Midbrain (tissue), 1 donor: ENCODE measurements around the gene C4BPA.

Source experiments
- DNase-seq: peaks from one replicate; lab custom pipeline; 2025; lab: John Stamatoyannopoulos, UW

The C4BPA gene

DNA sequence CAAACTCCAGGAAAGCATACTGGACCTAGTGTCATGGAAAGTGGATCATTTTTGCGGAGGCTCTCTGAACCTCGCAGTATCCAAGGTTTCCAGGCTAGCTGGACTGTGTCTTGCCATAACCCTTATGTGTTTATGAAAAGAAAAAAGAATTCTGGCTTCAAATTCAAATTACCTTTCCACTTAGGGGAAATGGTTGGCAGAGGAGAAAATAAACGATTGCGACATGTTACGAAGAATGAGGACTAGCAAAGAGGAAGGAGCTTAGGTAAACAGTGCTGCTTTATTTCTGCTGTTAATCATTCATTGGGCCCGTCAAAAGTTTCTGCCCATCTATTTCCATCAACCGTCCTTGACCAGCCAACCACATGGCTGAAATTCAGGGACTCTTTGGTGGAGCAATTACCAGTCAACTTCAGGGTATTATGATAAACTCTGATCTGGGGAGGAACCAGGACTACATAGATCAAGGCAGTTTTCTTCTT lies at the start of gene C4BPA:
TSS of gene C4BPA (plus strand) at position 342 of the 482 bp plus-strand sequence. CDS start 8,793 bp downstream, outside the sequence.
- DNase-seq, result no peak

DNA sequence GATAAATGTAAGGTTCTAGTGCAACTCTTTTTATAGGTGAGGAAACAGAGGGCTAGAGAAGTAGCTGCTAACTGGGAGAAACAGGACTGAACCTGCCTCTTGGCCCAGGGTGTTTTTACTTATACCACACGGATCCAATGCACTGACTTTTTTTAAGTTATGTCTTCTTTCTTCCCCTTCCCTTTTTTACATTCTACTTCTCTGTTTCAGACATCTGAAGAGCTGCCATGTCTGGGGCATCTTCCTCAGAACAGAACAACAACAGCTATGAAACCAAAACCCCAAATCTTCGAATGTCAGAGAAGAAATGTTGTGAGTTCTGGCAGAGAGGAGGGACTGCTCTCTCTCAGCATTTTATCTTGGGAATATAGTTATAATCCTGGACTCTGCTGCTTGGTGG lies 49.5 kb upstream of the C4BPA start:
- no peak for DNase-seq

DNA sequence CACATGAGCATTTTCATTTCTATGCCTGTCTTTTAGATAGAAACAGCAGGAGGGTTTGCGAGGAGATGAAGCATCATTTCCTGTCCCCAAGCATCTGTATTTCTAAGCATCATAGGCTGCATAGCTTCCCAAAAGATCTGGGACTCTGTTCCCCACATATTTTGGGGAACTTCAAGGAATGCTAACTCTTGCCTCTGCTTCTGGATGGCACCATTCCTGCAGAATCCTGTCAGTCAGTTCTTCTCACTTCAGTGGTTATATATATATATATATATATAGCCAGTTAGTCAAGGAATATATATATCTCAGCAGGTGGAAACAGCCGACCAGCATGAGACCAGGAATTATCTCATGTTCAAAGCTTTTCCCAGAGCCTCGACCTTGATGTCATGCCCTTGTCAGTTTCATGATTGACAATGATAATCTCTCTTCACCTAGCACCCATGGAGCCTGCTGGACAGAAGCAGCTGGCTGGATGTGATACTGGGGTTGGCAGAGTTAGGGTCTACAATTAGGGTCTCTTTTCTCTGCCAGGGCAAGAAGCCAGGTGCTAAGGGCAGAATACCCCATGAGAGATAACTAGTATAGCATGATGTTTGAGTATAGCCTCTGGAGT lies 48.5 kb upstream of the C4BPA start:
- DNase-seq, result no peak

DNA sequence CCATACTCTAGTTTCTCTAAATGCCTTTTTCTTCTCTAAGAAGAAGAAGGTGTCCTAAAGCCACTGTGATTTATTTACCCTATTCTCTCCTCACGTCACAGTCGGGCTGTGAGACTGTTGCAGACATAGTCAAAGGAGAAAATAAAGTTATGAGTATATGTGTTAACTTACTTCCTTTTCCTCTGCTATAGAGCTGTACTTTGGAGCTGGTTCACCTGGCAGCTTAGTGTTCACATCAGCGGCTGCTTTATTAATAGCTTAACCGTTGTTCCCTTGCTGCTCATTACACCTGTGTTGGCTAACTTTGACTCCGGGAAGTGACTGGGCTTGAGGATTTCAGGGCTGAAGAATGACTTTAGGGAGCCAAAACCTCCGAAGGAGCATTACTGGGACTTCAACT lies 47.4 kb upstream of the C4BPA start:
- no peak for DNase-seq

DNA sequence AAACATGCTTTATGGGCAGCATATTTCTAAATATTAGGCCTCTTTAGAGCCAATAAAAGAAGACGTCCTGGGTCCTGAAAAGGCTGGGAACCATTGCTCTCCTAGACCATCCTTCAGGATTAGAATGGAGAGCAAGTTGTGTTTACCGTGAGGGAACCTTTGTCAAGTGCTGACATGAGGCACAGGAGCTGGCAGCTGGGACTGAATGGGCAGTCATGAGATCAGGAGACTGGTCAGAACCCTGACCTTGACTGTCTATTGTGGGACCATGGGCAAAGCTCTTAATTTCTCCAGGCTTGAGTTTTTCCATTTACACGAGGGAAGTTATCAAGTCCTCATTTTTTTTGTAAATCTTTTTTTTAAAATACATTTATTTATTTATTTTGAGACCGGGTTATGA lies 45.8 kb upstream of the C4BPA start:
- no peak for DNase-seq

DNA sequence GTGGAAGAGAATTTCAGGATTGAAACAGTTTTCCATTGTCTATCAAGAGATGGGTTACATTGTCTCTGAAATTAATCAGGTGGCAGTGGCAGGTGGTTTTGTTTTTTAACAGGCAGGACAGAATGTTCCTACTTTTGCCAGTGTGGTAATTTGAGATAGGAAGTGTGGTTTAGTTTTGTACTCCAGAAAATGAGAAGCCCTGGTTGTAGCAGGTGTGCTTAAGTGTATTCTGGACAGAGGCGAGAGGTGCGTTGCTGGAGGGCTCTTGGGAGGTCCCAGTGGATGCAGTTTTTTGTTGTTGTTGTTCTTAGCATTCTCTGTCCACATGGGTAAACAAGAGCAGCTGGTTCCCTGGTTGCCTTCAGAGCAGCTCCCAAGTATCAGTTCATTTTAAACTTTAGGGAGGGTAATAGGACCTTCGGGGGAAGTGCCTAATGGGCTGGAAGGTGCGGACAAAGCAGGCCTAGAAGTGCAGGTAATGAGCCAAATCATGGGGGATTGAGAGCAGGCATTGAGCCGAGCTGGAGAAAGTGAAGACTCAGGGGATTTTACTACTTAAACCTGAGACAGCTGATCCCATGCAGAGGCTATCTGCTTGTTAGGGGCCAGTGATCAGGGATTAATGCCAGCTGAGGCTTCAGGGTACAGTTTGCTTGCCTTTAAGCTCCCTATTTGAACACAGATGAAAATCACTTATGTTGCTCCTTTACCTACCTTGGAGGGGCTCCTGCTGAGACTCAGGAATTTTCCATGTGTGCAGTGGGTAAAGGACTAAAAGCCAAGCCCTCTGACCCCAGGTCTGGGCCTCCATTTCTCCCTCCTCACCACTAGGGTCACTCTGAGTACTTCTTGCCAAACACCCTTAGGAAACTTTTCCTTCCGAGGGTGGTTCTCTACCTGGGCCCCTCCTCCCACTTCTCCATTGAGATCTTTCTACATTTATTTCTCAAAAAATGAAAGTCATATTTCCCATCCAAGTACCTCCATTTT lies 44.9 kb upstream of the C4BPA start:
- no peak for DNase-seq

DNA sequence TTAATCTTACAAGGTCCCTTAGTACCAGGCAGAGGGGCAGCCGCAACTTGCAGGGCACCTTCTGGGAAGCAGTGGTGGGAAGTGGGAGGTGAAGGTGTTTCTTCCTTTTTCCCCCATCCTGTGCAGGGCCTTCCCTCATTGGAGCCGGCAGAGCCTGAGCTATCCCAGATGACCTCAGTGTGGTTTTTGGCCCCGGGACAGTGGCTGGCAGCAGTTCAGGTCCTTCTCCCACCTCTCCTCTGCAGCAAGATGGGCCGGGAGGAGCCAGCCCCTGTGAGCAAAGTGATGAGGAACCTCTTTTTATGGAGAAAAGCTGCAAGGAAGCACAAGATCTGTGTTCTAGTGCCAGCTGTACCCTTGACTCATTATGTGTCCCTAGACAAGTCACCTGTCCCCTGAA lies 44.2 kb upstream of the C4BPA start:
- no peak for DNase-seq

DNA sequence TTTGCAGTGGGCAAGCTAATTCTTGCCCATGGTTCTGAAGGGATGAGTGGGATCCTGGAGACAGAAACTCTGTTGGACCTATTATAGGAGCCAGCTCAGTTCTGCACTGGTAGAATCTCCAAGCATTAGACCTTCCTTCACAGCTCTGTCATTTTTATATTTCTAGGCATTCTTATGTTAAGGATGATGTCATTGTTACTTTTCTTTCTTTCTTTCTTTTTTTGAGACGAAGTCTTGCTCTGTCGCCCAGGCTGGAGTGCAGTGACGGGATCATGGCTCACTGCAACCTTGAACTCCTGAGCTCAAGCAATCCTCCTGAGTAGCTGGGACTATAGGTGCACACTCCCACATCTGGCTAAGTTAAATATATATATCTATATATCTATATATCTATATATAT lies 43.4 kb upstream of the C4BPA start:
- no peak for DNase-seq

DNA sequence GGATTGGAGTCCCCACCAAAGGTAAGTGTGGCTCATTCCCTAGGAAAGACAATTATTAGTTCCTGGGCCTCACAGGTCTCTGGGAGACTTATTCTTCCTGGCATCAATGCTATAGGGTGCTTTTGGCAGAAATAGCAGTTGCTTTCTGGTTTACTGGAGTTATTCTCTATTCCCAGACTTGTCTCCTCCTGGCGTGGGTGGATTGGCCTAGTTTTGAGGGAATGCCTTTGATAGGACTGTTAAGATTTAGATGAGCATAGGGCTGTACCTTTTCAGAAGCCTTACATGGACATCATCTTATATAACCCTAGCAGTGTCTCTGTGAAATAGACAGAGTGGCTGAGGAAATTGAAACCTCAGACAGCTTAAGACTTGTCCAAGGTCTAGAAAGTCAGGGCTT lies 42.0 kb upstream of the C4BPA start:
- no peak for DNase-seq

DNA sequence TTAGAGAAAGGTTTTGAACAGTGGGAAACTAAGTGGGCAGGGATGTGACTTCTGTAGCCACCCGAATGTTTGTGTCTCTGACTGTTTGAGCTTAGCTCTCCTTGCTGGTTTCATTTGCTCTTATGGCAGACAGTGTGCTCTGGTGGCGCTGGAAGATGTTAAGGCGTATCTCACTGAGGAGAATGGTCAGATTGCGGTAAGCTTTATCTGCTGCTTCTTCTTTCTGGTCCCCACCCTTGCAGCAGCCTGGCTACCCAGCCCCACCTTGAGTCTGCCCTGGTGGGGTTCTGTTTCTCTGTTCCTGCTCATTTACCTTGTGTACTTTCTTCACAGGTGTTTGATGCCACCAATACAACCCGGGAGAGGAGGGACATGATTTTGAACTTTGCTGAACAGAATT lies 41.0 kb upstream of the C4BPA start:
- DNase-seq, result no peak

DNA sequence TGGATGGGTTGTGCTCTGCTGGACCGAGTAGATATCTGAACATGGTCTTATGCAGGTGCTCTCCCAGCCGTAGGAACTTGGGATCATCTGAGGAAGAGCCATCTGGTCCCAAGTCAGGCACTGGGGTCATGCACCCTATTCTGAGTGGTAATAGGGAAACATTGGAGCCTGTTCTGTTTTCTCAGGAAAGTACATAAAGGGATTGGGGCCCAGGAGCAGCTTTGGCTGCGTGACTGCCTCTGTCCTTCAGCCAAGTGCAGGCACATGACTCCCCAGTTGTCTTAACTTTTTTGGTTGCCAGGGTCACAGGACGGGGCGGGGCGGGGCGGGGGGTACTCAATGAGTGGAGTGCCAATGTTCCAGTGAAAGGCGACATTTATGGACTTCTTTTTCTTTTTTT lies 39.5 kb upstream of the C4BPA start:
- no peak for DNase-seq

DNA sequence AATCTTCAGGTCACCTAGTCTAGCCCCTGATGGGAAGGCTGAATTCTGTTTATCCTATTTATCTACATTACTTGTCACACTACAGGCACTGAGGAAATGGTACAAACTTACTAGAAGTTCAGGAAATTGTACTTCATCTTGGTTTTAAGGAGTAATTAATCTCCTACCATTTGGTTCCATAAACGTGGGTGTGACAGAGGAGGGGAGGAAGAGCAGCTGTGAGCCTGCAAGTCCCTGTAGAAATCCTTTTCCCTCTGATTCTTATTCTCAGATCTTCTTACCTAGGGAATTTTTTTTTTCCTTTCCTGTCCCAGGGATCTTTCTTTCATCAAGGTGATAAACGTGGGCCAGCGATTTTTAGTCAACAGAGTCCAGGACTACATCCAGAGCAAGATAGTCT lies 36.8 kb upstream of the C4BPA start:
- DNase-seq, result no peak

DNA sequence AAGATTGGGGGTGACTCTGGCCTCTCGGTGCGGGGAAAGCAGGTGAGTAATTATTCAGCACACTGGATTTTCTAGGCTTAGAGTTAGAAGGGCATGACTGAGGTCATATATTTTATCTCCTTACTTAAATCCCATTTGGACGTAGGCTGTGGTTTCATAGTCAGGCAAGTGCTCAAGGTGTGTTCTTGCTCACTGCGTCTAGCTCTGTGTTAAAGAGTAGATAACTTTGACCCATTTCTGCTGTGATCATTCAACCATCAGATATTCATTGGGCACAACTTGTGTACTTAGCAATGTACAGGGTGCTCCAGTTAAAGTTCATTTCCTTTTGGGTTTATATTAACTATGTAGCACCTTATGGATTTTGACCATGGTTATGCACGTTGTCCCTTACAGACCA lies 36.4 kb upstream of the C4BPA start:
- DNase-seq, result no peak

DNA sequence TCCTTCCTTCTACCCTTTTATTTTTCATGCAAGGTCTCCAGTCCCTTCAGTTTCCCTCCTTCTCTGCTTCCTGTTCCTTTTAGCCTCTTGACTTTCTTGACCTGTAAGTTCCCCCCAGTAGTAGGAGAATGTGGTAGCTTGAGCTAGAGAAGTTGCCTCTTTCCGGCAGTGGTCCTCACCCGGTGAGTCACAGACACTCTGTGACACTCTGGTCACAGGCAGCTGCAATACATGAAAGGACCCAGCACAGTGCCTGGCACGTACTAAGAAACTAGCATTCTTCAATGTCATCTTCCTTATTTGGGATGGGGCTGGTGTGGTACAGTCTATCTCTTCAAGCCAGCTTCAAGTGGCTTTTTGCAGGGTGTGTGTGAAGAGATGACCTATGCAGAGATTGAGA lies 35.0 kb upstream of the C4BPA start:
- no peak for DNase-seq

DNA sequence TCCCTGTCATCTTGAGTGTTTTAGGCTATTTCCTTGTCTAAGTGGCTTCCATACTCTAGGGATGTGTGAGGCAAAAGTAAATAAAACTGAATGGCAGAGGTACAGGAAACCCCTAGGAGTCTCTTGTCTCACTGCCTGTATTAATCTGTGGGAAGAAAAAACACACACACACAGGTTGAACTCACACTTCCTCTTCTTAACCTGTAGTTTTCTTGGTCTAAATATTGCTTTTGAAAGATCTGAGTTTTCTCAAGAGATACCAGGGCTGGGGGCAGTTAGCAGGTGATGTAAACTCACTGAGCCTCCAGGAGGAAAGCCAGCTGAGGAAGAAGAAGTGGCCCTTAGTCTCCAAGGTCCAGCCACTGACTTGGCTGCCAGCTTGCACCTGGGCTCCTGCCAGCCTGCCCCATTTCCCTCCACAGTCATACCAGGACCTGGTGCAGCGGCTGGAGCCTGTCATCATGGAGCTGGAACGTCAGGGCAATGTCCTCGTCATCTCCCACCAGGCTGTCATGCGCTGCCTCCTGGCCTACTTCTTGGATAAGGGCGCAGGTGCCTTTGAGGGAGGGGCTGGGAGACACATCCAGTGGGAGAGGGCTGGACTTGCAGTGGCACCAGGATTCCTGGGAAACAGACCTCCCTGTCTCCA lies 34.1 kb upstream of the C4BPA start:
- DNase-seq, result no peak

DNA sequence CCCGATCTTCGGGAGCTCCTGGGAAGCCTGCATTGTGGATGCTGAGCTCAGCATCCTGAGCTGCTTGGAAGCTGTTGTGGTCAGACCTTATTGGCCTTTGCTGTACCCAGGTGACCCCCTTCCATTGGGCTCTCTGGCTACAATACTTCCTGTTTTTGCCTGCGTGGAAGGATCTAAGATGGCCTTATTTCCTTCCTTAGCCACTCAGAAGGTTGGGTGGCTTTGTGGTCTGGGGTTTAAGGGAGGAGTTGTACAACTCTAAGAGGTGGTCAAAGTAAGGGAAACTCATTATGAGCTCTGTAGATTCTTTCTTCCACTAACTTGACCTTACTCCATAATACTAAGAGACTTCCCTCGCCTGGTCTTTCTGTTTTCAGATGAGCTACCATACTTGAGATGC lies 33.2 kb upstream of the C4BPA start:
- DNase-seq, result no peak

DNA sequence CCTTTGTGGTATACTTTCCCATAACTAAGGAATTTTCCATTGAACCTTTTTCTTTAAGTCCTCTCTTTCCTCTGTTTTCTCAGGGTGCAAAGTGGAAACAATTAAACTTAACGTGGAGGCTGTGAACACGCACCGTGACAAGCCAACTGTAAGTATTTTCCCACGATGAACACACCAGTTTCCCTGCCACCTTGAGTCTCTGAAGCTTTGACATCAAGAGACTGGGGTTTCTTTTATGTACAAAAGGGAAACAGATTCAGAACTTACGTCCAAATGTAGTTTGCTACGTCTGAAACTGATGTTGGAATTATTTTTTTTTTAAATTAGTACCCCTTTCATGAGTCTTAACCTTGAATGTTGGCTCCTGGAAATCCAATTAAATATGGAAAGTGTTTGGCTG lies 32.6 kb upstream of the C4BPA start:
- no peak for DNase-seq

DNA sequence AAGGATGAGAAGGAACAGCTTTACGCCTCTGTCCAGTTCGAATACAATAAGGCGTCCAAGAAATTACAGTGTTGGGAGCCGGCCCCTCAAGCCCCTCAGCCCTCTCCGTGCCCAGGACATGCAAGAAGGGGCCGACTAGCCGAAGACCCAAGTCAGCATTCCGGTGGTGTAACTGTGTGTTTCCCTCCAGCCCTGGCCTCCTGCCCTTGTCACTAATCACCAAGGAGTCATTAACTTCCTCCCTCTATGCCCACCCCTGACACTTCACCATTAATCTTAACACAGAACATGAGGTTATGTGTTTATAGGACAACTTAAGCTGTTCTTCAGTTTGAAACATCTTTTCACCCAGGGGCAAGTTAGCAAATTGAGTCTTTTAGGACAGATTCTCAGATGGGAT lies 31.8 kb upstream of the C4BPA start:
- no peak for DNase-seq

DNA sequence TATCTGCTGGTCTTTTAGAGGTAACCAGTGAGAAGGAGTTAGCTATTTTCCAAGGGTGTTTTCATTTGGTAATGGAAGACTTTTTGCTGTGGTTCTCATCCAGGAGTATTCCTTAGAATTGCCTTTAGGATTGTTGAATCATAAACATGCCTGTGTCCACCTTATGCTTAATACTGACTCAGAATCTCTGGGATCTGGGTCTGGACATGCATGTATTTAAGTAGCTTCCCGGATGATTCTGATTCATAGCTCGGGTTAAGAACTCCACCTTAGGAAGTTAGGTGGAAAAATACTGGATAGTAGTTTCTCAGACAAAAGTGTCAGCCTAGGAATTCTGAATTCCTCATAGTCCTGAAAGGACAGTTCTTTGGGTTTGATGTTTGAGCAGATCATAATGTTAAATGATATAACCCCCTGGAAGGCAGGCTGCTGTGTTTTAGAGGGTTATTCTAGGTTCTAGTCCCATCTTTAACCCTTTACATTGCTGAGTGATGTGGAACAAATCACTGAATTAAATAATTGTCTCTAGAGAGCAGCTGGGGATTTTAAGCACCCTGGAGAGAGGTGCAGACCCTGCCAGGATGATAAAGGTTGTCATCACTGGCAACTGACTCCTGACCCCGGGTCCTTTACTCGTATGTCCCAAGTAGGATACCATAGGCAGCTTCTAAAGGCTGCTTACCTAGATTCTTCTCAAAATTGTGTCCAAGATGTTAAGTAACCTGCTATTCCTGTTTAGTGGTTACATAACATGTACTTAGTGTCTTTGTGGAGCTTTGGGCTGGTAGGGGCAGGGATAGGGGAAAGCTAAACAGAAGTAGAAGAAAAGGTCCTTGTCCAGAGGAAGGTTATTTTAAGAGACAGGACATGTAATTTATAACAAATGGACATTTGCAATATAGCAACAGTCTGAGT lies 29.9 kb upstream of the C4BPA start:
- DNase-seq, result no peak

DNA sequence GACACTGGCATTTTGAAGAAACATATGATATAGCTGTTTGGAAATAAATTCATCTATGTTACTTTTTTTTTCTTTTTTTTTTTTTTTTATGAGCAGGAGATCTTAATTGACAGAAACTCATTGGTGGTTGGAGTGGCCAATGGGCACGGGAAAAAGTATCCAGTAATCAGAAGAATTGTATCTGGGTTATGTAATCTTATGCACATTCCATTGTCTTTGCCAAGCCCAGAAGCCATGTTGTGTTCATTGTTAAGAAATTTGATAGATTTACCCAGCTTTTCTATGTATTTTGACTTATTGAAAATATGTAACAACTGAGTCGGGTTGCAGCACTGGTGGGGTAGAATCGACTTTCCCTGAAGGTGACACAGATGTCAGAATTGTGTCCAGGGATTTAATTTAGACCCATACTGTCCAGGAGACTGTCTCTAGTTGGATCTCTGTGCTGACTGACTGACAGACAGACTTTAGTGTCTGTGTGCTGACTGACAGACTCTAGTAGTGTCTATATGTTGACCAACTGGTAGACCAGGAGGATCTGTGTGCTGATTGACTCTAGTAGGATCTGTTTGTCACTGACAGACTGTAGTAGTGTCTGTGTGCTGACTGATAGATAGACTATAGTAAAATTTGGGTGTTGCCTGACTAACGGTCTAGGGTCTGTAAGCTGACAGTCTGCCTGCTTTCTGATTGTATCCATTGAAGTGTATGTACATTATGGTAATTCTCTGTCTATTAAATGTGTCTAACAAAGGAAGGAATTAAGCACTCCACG lies 27.7 kb upstream of the C4BPA start:
- DNase-seq, result no peak

DNA sequence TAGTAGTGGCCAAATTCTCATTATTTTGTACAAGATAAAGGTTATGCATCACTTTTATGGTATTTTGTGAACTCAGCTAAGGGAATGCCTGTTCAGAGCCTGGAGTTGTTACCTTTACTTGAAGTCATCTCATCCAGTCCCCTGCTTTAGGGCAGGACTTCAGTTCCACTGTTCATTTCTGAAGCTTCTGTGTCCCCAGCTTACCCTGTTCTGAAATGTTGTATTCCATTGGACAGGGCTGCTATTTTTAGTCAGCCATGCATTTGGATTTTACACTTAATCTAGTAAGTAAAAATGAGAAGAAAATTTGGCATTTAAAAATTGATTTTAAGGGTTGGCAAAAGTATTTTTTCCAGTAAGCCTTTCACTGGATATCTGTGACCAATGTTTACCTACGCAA lies 27.0 kb upstream of the C4BPA start:
- no peak for DNase-seq
